SK-N-SH treated with all-trans-retinoic acid at 6 μM for 48 hours (cell line): ENCODE results near the gene NHS.

Source experiments
- ATAC-seq: fragments of 200-7000 bp; cut with Tn5 transposase; 3 replicates; pipeline ENCODE4 v1.9.1; 2020; ENCODE audit warnings: mild to moderate bottlenecking, moderate library complexity
- ARNTL ChIP-seq: fragments of 450-650 bp; formaldehyde crosslinking; IDR thresholded peaks from 2 replicates; pipeline ENCODE4 v1.5.0; 2020; ENCODE audit warnings: low read depth, mild to moderate bottlenecking, moderate library complexity, borderline replicate concordance
- BACH2 ChIP-seq: fragments of 250-450 bp; sonication (Bioruptor Pico); IDR thresholded peaks from 2 replicates; pipeline ENCODE4 v1.9.0; 2021; ENCODE audit warnings: mild to moderate bottlenecking, borderline replicate concordance
- CREB5 ChIP-seq: fragments of 250-450 bp; sonication (Bioruptor Pico); IDR thresholded peaks from 2 replicates; pipeline ENCODE4 v1.5.1; 2020; ENCODE audit warnings: low read depth, mild to moderate bottlenecking, moderate library complexity
- CSRNP3 ChIP-seq: fragments of 250-450 bp; sonication (Bioruptor Pico); IDR thresholded peaks from 2 replicates; pipeline ENCODE4 v1.5.1; 2021; ENCODE audit warnings: mild to moderate bottlenecking, moderate library complexity
- GLIS3 ChIP-seq: fragments of 250-450 bp; sonication (Bioruptor Pico); IDR thresholded peaks from 2 replicates; pipeline ENCODE4 v1.5.0; 2020; ENCODE audit warnings: mild to moderate bottlenecking, moderate library complexity
- OSR1 ChIP-seq: fragments of 250-450 bp; sonication (Bioruptor Pico); IDR thresholded peaks from 2 replicates; pipeline ENCODE4 v1.8.0; 2022; ENCODE audit warnings: moderate library complexity, mild to moderate bottlenecking, inconsistent platforms
- POU6F1 ChIP-seq: fragments of 250-450 bp; sonication (Bioruptor Pico); IDR thresholded peaks from 2 replicates; pipeline ENCODE4 v1.8.0; 2021; ENCODE audit warnings: low read depth, mild to moderate bottlenecking, moderate library complexity, borderline replicate concordance
- PPARA ChIP-seq: fragments of 250-450 bp; sonication (Bioruptor Pico); IDR thresholded peaks from 2 replicates; pipeline ENCODE4 v1.5.0; 2020; ENCODE audit warnings: mild to moderate bottlenecking, borderline replicate concordance
- RARB ChIP-seq: fragments of 250-450 bp; sonication (Bioruptor Pico); IDR thresholded peaks from 2 replicates; pipeline ENCODE4 v1.8.0; 2021; ENCODE audit warnings: mild to moderate bottlenecking, moderate library complexity
- SNAI2 ChIP-seq: fragments of 250-450 bp; sonication (Bioruptor Pico); IDR thresholded peaks from 2 replicates; pipeline ENCODE4 v1.5.0; 2020; ENCODE audit warnings: mild to moderate bottlenecking, moderate library complexity
- TCF4 ChIP-seq: fragments of 250-450 bp; sonication (Bioruptor Pico); IDR thresholded peaks from 2 replicates; pipeline ENCODE4 v1.8.0; 2021; ENCODE audit warnings: mild to moderate bottlenecking, moderate library complexity, borderline replicate concordance
- TOX ChIP-seq: fragments of 250-450 bp; sonication (Bioruptor Pico); IDR thresholded peaks from 2 replicates; pipeline ENCODE4 v1.8.0; 2021; ENCODE audit warnings: mild to moderate bottlenecking, moderate library complexity, borderline replicate concordance
- TSHZ2 ChIP-seq: fragments of 250-450 bp; sonication (Bioruptor Pico); IDR thresholded peaks from 2 replicates; pipeline ENCODE4 v1.5.0; 2020; ENCODE audit warnings: mild to moderate bottlenecking, moderate library complexity
- ZFP30 ChIP-seq: fragments of 450-650 bp; formaldehyde crosslinking; IDR thresholded peaks from 2 replicates; pipeline ENCODE4 v1.5.0; 2022; ENCODE audit warnings: mild to moderate bottlenecking, moderate library complexity
- ZNF565 ChIP-seq: fragments of 450-650 bp; formaldehyde crosslinking; conservative IDR thresholded peaks from 2 replicates; pipeline ENCODE4 v1.5.0; 2020; ENCODE audit warnings: low read depth, mild to moderate bottlenecking, moderate library complexity
- ZNF70 ChIP-seq: fragments of 450-650 bp; formaldehyde crosslinking; IDR thresholded peaks from 2 replicates; pipeline ENCODE4 v1.5.0; 2020; ENCODE audit warnings: mild to moderate bottlenecking, moderate library complexity
- ZNF8 ChIP-seq: fragments of 450-650 bp; formaldehyde crosslinking; IDR thresholded peaks from 2 replicates; pipeline ENCODE4 v1.5.0; 2020; ENCODE audit warnings: mild to moderate bottlenecking, moderate library complexity

The NHS gene

GRCh38 chrX:17705211-17705610 is 330.2 kb downstream of the NHS start:
- no peak for ATAC-seq
- TF ChIP-seq ZNF8 (CRISPR knock-in tag) (no peak), GLIS3 (no peak), ARNTL (CRISPR knock-in tag) (no peak), BACH2 (CRISPR knock-in tag) (no peak), CREB5 (CRISPR knock-in tag) (no peak)

- no peak for TF ChIP-seq ZNF565
- TF ChIP-seq SNAI2, result no peak
- no peak for TF ChIP-seq PPARA (CRISPR knock-in tag)
- ATAC-seq, result peak; percentile 54; the same call in 2 of the 3 replicates
Measured at GRCh38 chrX:17706676-17707075, 331.7 kb downstream of the NHS start.

- no peak for ATAC-seq
- no peak for TF ChIP-seq SNAI2
- TF ChIP-seq ARNTL (CRISPR knock-in tag), result no peak
- no peak for TF ChIP-seq TOX (CRISPR knock-in tag)
- no peak for TF ChIP-seq RARB (CRISPR knock-in tag)
- no peak for TF ChIP-seq TSHZ2
- TF ChIP-seq TCF4 (CRISPR knock-in tag), result no peak
- no peak for TF ChIP-seq CSRNP3 (CRISPR knock-in tag)
- TF ChIP-seq GLIS3, result no peak
- TF ChIP-seq ZNF565, result no peak
- no peak for TF ChIP-seq ZNF70 (CRISPR knock-in tag)
- TF ChIP-seq, all 23 proteins: peak for 0
Measured at GRCh38 chrX:17707731-17708130, 332.7 kb downstream of the NHS start.

GRCh38 chrX:17710871-17711301 is 335.9 kb downstream of the NHS start:
- TF ChIP-seq SNAI2, result no peak
- no peak for TF ChIP-seq TCF4 (CRISPR knock-in tag)
- no peak for TF ChIP-seq ZNF8 (CRISPR knock-in tag)
- TF ChIP-seq RARB (CRISPR knock-in tag), result no peak
- no peak for TF ChIP-seq OSR1 (CRISPR knock-in tag)
- TF ChIP-seq PPARA (CRISPR knock-in tag), result no peak
- ATAC-seq, result no peak; the same call in 2 of the 3 replicates

GRCh38 chrX:17713288-17713687 is 338.3 kb downstream of the NHS start:
- TF ChIP-seq ZFP30 (CRISPR knock-in tag) (no peak), TSHZ2 (no peak), TOX (CRISPR knock-in tag) (no peak), BACH2 (CRISPR knock-in tag) (no peak), RARB (CRISPR knock-in tag) (no peak), POU6F1 (CRISPR knock-in tag) (no peak)

More at GRCh38 chrX:17713288-17713687, 338.3 kb downstream of the NHS start:
- peak; percentile 50; the same call in 2 of the 3 replicates for ATAC-seq
